Measurements from ENCODE around the gene PPIP5K1.

DNA sequence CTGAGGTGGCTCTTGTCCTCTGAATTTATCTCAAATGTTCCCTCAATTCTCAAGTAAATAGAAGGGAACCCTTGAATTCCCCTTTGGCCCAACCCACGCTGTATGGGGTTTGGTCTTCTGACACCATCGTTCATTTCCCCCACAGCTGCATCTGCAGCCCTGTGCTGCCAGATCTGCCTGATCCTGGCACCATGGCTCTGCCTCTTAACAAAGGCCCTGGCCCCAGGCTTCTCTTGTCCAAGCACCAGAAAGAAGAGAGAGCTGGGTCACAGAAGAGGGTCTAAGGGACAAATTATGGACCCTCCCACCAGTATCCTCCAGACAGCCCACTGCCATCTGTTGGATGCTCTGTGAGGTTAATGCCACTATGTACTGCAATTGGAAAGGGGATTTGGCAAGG, 70.8 kb downstream of the PPIP5K1 start:
- TF ChIP-seq EP300 (IDR thresholded peaks at IDR 0.05) (no peak), CTCF (IDR thresholded peaks at IDR 0.05) (no peak), POLR2A (IDR thresholded peaks at IDR 0.05) (no peak)

Measured in tibial nerve (tissue), 4 donors.